ENCODE data around the gene TMEM134. TPM values are rescaled to one million over a fixed set of nuclear protein-coding genes. Genes with fewer than 3 reads are reported as not detected.
A peak's percentile ranks its signal among the peaks of the same experiment; 100 is the strongest.

TMEM134 gene
- total RNA-seq, 5 donors from 2014 or later (not counting 1 experiment from before 2014, with no cell fraction given), result 59.9 to 113 (median 106) TPM

GRCh38 chr11:67432655-67433349, 36.2 kb downstream of the TMEM134 start:
- CTCF ChIA-PET, result interaction anchor here (0.6 to 1.1 kb wide), 3 partner anchors 10 to 359 kb away, joined by 3 to 5 read pairs (median 3); partner anchors contain the start of gene CORO1B (in 1 of the 2)
- ATAC-seq (replicated peaks in 1 of 4), result no peak
- Mint-ChIP-seq H3K9me3 (no peaks in the 10 kb centered on the region), H3K36me3 (peaks cover 12% of the 10 kb centered on the region), H3K27me3 (no peaks in the 10 kb centered on the region), H3K27ac (peak overlapping the region; percentile 85 to 89), H3K4me1 (peaks cover 55 to 74% (median 58%) of the 10 kb centered on the region in 3 donors), H3K4me3 (peak overlapping the region in 2 of 3 donors; percentile 34 to 99)
- WGBS (ENCODE audit: insufficient coverage), result 89% methylated on average over 9 of the region's 22 CpGs
- DNase-seq, result no peak
- Histone ChIP-seq H3K36me3 (ENCODE audit: control insufficient read depth in 2 of 2, extremely low read depth in 1 of 2, insufficient read depth in 1 of 2, low read length in 1 of 2) (peaks cover 20 to 57% of the 10 kb centered on the region in 2 donors), H3K9me3 (no peaks in the 10 kb centered on the region), H3K4me3 (ENCODE audit: control insufficient read depth in 1 of 2, extremely low read depth in 1 of 2, low read length in 1 of 2) (no peak overlapping the region), H3K27ac (ENCODE audit: low read length) (peak overlapping the region; percentile 52), H3K27me3 (replicated peaks in 1 of 2; ENCODE audit: control insufficient read depth in 2 of 2, extremely low read depth in 1 of 2, insufficient read depth in 2 of 2, low read length in 1 of 2) (no peaks in the 10 kb centered on the region), H3K4me1 (ENCODE audit: control insufficient read depth in 1 of 2, extremely low read depth in 1 of 2, insufficient read depth in 2 of 2, low read length in 2 of 2) (peaks cover 27 to 83% of the 10 kb centered on the region in 2 experiments)
- POLR2A ChIA-PET, result no interaction called here

GRCh38 chr11:67431346-67432249, 37.5 kb downstream of the TMEM134 start:
- H3K36me3 ChIP-seq (ENCODE audit: control insufficient read depth in 2 of 2, extremely low read depth in 1 of 2, insufficient read depth in 1 of 2, low read length in 1 of 2), result peaks cover 20 to 56% of the 10 kb centered on the region in 2 donors
- H3K27me3 ChIP-seq (replicated peaks in 1 of 2; ENCODE audit: control insufficient read depth in 2 of 2, extremely low read depth in 1 of 2, insufficient read depth in 2 of 2, low read length in 1 of 2), result no peaks in the 10 kb centered on the region
- no peaks in the 10 kb centered on the region for H3K9me3 ChIP-seq
- peak overlapping the region in 2 of 3 donors; percentile 21 to 53 for H3K4me3 Mint-ChIP-seq
- no peaks in the 10 kb centered on the region for H3K9me3 Mint-ChIP-seq
- H3K36me3 Mint-ChIP-seq, result peaks cover 12% of the 10 kb centered on the region
- ChIA-PET CTCF (interaction anchor here in 1 of 2 donors (0.6 to 1.5 kb wide), 3 partner anchors 12 to 34 kb away, joined by 3 read pairs; partner anchors contain the start of genes CORO1B and PPP1CA), POLR2A (interaction anchor here in 1 of 2 donors (0.7 kb wide), 1 partner anchor 200 kb away, joined by 9 read pairs; no protein-coding TSS in a partner anchor)
- DNase-seq, result no peak
- ATAC-seq (replicated peaks in 1 of 4), result no peak
- peaks cover 56 to 78% (median 64%) of the 10 kb centered on the region in 3 donors for H3K4me1 Mint-ChIP-seq
- H3K4me3 ChIP-seq (ENCODE audit: control insufficient read depth in 1 of 2, extremely low read depth in 1 of 2, low read length in 1 of 2), result no peak overlapping the region
- H3K4me1 ChIP-seq (ENCODE audit: control insufficient read depth in 1 of 2, extremely low read depth in 1 of 2, insufficient read depth in 2 of 2, low read length in 2 of 2), result peaks cover 28 to 89% of the 10 kb centered on the region in 2 experiments
- H3K27ac ChIP-seq (ENCODE audit: low read length), result no peak overlapping the region
- H3K27ac Mint-ChIP-seq, result peak overlapping the region; percentile 81 to 83
- WGBS (ENCODE audit: insufficient coverage), result 92% methylated on average over 14 of the region's 24 CpGs
- H3K27me3 Mint-ChIP-seq, result no peaks in the 10 kb centered on the region

GRCh38 chr11:67429722-67430121, 39.3 kb downstream of the TMEM134 start:
- Histone ChIP-seq H3K36me3 (ENCODE audit: control insufficient read depth in 2 of 2, extremely low read depth in 1 of 2, insufficient read depth in 1 of 2, low read length in 1 of 2) (peaks cover 20 to 40% of the 10 kb centered on the region in 2 donors), H3K4me3 (ENCODE audit: control insufficient read depth in 1 of 2, extremely low read depth in 1 of 2, low read length in 1 of 2) (no peak overlapping the region), H3K9me3 (no peaks in the 10 kb centered on the region), H3K27ac (ENCODE audit: low read length) (no peak overlapping the region), H3K27me3 (replicated peaks in 1 of 2; ENCODE audit: control insufficient read depth in 2 of 2, extremely low read depth in 1 of 2, insufficient read depth in 2 of 2, low read length in 1 of 2) (no peaks in the 10 kb centered on the region), H3K4me1 (ENCODE audit: control insufficient read depth in 1 of 2, extremely low read depth in 1 of 2, insufficient read depth in 2 of 2, low read length in 2 of 2) (peaks cover 20 to 73% of the 10 kb centered on the region in 2 experiments)
- Mint-ChIP-seq H3K9me3 (no peaks in the 10 kb centered on the region), H3K27ac (peak overlapping the region in 1 of 2 donors; percentile 98), H3K4me3 (peak overlapping the region; percentile 56 to 98 (median 97)), H3K4me1 (peaks cover 49 to 69% (median 59%) of the 10 kb centered on the region in 3 donors), H3K27me3 (no peaks in the 10 kb centered on the region), H3K36me3 (peaks cover 9% of the 10 kb centered on the region)
- POLR2A ChIA-PET, result interaction anchor here in 1 of 2 donors (0.6 kb wide), 2 partner anchors 14 to 196 kb away, joined by 3 to 4 read pairs; no protein-coding TSS in a partner anchor
- ATAC-seq (replicated peaks in 1 of 4) (no peak), DNase-seq (no peak)
- CTCF ChIA-PET, result interaction anchor here (0.6 to 2.7 kb wide), 4 partner anchors 9 to 1456 kb away, joined by 3 to 8 read pairs (median 5); partner anchors contain the start of gene PPP1CA (in 1 of the 2)
- 95% methylated on average over 3 of the region's 11 CpGs for WGBS (ENCODE audit: insufficient coverage)

- Mint-ChIP-seq H3K9me3 (no peaks in the 10 kb centered on the region), H3K4me1 (peaks cover 53 to 67% (median 54%) of the 10 kb centered on the region in 3 donors), H3K27ac (peak overlapping the region; percentile 85 to 98), H3K36me3 (peaks cover 9% of the 10 kb centered on the region), H3K27me3 (no peaks in the 10 kb centered on the region), H3K4me3 (peak overlapping the region; percentile 94 to 98 (median 97))
- peak in 1 of 35 experiments; percentile 2 for DNase-seq
- WGBS (ENCODE audit: insufficient coverage), result 40% methylated on average over 11 of the region's 12 CpGs
- ATAC-seq (replicated peaks in 1 of 4), result no peak
- H3K4me3 ChIP-seq (ENCODE audit: control insufficient read depth in 1 of 2, extremely low read depth in 1 of 2, low read length in 1 of 2), result peak overlapping the region; percentile 66 to 99
- ChIA-PET POLR2A (interaction anchor here in 1 of 2 donors (0.6 kb wide), 3 partner anchors 10 to 195 kb away, joined by 3 to 4 read pairs (median 3); no protein-coding TSS in a partner anchor), CTCF (interaction anchor here (0.6 to 2.7 kb wide), 5 partner anchors 8 to 1455 kb away, joined by 3 to 9 read pairs (median 7); partner anchors contain the start of genes PPP1CA (in 1 of the 2) and PTPRCAP (in 1 of the 2))
- no peaks in the 10 kb centered on the region for H3K9me3 ChIP-seq
- peaks cover 14 to 72% of the 10 kb centered on the region in 2 experiments for H3K4me1 ChIP-seq (ENCODE audit: control insufficient read depth in 1 of 2, extremely low read depth in 1 of 2, insufficient read depth in 2 of 2, low read length in 2 of 2)
- H3K27me3 ChIP-seq (replicated peaks in 1 of 2; ENCODE audit: control insufficient read depth in 2 of 2, extremely low read depth in 1 of 2, insufficient read depth in 2 of 2, low read length in 1 of 2), result no peaks in the 10 kb centered on the region
- peaks cover 20 to 34% of the 10 kb centered on the region in 2 donors for H3K36me3 ChIP-seq (ENCODE audit: control insufficient read depth in 2 of 2, extremely low read depth in 1 of 2, insufficient read depth in 1 of 2, low read length in 1 of 2)
- peak overlapping the region; percentile 81 for H3K27ac ChIP-seq (ENCODE audit: low read length)
Observed at GRCh38 chr11:67429038-67429668, 39.9 kb downstream of the TMEM134 start.

GRCh38 chr11:67428052-67429001, 40.7 kb downstream of the TMEM134 start, which contains the start of gene RPS6KB2:
Gene RPS6KB2 (plus strand): TSS chr11:67428494. CDS start chr11:67428546, 52 bp downstream.
- peaks cover 19 to 26% of the 10 kb centered on the region in 2 donors for H3K36me3 ChIP-seq (ENCODE audit: control insufficient read depth in 2 of 2, extremely low read depth in 1 of 2, insufficient read depth in 1 of 2, low read length in 1 of 2)
- peak; percentile 95 to 100 (median 99) for DNase-seq
- Mint-ChIP-seq H3K27ac (peak within 1 kb of the TSS; percentile 96 to 98), H3K27me3 (no peaks in the 10 kb centered on the region), H3K4me3 (peak within 1 kb of the TSS; percentile 94 to 98 (median 97)), H3K9me3 (no peaks in the 10 kb centered on the region), H3K4me1 (peaks cover 47 to 59% (median 48%) of the 10 kb centered on the region in 3 donors), H3K36me3 (peaks cover 9% of the 10 kb centered on the region)
- no peaks in the 10 kb centered on the region for H3K27me3 ChIP-seq (replicated peaks in 1 of 2; ENCODE audit: control insufficient read depth in 2 of 2, extremely low read depth in 1 of 2, insufficient read depth in 2 of 2, low read length in 1 of 2)
- H3K9me3 ChIP-seq, result no peaks in the 10 kb centered on the region
- ChIA-PET POLR2A (interaction anchor here in 1 of 2 donors (0.6 kb wide), 1 partner anchor 9 kb away, joined by 3 read pairs; no protein-coding TSS in a partner anchor), CTCF (interaction anchor here in 1 of 2 donors (0.7 to 2.7 kb wide), 3 partner anchors 9 to 27 kb away, joined by 3 to 9 read pairs (median 7); partner anchors contain the start of genes PPP1CA and PTPRCAP)
- ATAC-seq (replicated peaks in 1 of 4), result peak; percentile 80 to 86 (median 85)
- WGBS (ENCODE audit: insufficient coverage), result under 1% methylated on average over 55 of the region's 68 CpGs
- peak within 1 kb of the TSS; percentile 66 to 99 for H3K4me3 ChIP-seq (ENCODE audit: control insufficient read depth in 1 of 2, extremely low read depth in 1 of 2, low read length in 1 of 2)
- H3K27ac ChIP-seq (ENCODE audit: low read length), result peak within 1 kb of the TSS; percentile 81
- H3K4me1 ChIP-seq (ENCODE audit: control insufficient read depth in 1 of 2, extremely low read depth in 1 of 2, insufficient read depth in 2 of 2, low read length in 2 of 2), result peaks cover 9 to 64% of the 10 kb centered on the region in 2 experiments

Data from T-cell (primary cell).